Hematopoietic multipotent progenitor cell treated with erythropoietin and hydrocortisone succinate and interleukin-3 and kit ligand, for 15 days (in vitro differentiated cells): ENCODE data around the gene DUOXA1.

ENCODE experiments used
- DNase-seq: peaks from one replicate; pipeline ENCODE4 v3.0.0-alpha.2; 2015; ENCODE audit warnings: low spot score

DUOXA1 gene

GRCh38 chr15:45129651-45130129 is at the start of gene DUOXA1, which contains the start of gene DUOX1:
DUOXA1 (minus strand) TSS chr15:45129879; CDS start chr15:45123014, 6,865 bp downstream.
DUOX1 (plus strand) TSS chr15:45129994; CDS start chr15:45131967, 1,973 bp downstream.
- DNase-seq = no peak

DNA sequence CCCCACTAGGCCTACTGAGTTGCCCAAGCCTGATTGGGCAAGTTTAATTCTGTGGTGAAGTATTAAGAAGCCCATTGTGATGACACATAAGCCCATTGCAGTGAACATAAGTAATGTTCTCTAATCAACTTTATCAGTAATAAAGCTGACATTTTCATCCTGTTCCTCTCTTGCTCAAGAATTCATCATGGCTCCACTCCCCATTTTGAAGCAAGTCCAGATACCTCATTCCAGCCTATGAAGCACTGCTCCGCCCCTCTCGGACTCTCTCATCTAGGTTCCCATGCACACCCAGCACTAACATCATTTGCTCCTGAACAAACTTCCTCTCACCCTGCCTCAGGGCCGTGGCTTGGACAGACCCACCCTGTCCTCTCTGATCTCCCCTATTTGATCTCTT is 47.6 kb upstream of the DUOXA1 start:
- DNase-seq = no peak

DNA sequence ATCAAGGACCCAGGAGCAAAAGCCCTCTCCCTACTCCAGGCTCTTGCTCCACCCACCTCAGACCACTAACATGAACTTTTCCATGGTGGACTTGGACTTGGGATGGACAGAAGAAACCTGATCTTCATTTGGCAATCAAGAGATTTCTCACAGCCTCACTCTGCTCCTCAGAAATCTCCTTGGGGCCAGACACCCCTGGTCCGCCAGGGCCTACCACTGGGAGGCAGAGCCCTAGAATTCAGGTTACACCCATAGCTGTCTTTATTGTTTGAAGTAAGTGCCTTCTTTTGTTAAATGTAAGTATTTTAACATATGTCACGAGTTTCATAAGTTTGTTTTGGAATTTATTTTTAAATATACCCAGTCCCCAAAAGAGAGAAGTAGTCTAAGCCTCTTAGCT is 44.9 kb upstream of the DUOXA1 start:
- DNase-seq = no peak

DNA sequence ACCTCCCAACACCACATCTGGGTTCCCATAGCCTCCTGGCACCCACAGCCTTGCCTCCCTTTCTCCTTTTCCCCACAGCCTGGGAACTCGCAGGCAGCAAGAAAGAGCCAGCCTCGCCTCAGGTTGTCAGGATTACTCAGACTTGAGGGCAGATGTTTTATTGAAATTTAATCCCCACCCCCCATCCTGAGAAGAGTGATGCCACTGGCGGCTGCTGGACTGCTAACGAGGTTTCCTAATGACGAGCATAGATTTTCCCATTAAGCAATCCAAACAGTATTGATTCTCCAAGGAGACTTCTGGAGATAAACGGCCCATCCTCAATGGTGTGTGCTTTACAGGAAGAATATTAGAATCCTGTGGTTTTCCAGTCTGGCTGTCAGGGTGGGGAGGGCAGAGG is 44.4 kb upstream of the DUOXA1 start:
- no peak for DNase-seq

DNA sequence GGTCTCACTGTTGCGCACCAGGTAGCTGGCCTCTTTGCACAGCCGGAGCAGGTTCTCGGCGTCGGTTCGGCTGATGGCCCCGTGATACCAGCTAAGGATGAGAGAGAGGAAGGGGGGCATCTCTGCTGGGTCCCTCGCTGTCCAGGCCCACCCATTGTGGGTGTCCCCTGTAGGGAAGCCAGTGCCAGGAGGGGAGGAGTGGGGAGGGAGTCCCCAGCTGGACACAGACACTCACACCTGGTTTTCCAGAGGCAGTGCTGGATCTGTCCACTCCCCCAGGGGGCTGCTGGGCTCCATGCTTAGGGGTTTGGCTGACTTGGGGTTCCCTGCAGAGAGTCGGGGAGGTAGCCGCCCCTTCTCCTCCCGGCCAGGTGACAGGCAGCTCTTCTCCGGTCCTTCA is 42.2 kb upstream of the DUOXA1 start:
- no peak for DNase-seq

- DNase-seq = no peak
These were observed 40.2 kb upstream of the DUOXA1 start for GRCh38 chr15:45169608-45170480.

DNA sequence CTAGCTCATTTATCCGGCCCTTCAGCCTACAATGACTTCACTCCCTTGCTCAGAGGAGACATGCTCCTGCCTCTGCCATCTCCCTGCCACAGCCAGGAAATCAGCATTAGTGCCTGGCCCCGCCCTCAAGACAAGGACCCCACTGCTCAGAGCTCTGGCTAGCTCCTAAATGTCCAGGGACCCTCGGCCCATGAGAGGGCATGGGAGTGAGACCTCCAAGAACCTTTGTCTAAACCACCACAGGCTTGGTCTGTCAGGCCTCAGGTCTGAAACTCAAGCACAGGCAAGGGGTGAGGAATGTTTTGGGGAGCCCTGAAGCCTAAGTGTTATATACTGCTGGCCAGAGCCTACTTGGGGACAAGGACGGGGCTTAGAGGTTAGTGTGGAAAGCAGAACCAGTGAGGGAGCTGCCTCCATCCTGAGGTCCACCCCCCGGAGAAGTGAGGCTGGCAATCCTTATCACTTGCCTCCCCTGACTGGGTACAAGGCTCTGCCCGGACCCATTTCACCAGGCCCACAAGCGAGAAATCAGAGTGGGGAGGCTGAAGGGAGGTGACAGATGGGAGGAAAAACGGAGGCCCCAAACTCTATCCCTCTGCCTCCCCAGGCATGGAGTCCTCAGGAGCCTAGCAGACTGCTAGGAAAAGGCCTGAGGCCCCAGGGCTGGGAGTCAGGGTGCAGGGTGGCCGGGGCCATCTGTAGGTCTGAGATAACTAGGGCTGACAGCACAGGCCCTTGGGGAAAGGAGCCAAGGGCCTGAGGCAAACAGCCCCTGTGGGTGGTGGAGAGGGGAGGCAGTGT is 39.3 kb upstream of the DUOXA1 start:
- DNase-seq = peak; percentile 73

GRCh38 chr15:45168286-45168685 is 38.6 kb upstream of the DUOXA1 start:
- no peak for DNase-seq

DNA sequence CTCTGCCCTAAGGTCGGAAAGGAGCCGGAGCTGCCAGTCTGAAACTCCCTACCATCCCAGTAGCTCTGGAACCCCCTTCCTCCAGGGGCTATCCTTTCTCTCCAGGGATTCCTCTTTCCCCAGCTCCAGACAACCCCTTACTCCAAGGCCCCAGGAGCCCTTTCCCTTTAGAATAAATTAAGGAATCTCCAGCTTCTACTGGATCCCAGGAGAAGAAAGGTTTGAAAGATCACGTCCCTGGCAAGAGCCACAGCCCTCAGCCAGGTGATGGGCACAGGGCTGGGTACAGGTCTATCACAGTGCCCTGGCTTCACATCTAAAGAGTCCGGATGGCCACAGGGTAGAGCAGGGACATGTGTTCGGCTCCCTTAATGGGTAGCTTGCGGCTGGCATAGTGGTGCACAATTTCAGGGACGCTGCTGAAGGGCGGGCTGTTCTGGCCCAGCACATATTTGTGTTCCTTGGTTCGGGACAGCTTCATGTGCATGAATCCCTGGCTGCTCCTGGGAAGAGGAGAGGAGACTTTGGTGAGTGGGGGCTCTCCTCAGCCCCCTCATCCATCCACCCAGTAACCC is 38.0 kb upstream of the DUOXA1 start:
- no peak for DNase-seq

- DNase-seq = peak; percentile 77
These were observed 37.4 kb upstream of the DUOXA1 start for GRCh38 chr15:45166834-45167630.

GRCh38 chr15:45165536-45165935 is 35.9 kb upstream of the DUOXA1 start:
- no peak for DNase-seq

DNA sequence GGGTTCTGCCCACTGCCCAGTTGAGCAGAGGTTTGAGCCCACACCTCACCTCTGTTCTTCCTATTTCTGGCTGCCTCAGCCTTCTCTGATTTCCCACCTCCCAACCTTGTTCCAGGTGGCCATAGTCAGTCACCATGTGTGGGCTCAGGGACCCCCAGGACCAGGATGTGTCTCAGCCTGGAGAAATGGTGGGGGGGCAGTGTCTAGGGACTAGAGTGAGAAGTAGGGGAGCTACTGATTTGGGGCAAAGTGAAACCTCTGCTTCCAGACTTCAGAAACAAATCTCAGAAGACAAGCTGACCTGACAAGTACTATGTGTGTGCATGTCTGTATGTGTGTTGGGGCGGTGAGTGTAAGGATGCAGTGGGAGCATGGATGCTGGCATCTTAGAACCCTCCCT is 35.2 kb upstream of the DUOXA1 start:
- DNase-seq = no peak

DNA sequence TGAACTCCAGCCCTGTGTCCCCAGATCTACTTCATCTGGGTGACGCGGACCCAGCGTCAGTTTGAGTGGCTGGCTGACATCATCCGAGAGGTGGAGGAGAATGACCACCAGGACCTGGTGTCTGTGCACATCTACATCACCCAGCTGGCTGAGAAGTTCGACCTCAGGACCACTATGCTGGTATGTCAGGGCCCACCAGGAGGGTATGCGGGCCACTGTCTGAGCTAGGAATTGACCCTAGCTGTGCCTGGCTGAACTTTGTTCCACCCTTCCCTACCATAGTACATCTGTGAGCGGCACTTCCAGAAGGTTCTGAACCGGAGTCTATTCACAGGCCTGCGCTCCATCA is 33.8 kb upstream of the DUOXA1 start:
- no peak for DNase-seq

DNA sequence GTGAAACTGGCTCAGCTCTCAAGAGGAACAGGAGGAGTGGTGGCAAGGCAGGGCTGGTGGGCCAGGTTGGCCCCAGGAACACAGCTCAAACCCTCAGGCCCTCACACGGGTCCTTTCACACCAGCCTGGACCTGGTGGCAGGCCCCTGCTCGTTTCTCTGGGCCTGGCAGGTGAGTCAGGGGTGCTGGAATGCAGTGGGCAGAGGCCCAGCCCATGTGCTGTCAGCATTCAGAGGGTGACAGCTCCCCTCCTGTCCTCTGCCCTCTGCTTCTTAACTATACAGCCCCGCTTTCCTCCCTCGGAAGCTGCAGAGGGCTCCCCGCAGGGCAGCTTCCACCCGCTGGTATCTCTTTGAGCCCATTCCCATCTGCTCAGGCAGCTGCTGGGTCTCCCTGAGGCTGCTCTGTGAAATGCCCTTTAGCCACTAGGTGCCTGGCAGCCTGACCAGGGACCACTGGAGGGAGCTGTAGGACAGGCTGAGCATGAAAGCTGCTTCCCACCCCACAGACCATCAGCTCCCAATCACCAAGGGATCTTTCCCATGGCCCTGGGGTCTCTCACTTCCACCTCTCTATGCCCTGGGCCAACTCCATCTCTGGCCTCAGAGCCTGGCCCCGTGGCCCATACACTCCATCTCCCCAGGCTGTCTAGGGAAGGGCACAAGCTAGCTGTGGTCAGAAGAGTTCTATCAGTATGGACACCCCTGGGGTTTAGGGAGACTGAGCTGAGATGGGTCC is 33.3 kb upstream of the DUOXA1 start:
- peak; percentile 70 for DNase-seq

GRCh38 chr15:45161666-45162065 is 32.0 kb upstream of the DUOXA1 start:
- no peak for DNase-seq

- no peak for DNase-seq
These were observed 28.3 kb upstream of the DUOXA1 start for GRCh38 chr15:45157974-45158373.

DNA sequence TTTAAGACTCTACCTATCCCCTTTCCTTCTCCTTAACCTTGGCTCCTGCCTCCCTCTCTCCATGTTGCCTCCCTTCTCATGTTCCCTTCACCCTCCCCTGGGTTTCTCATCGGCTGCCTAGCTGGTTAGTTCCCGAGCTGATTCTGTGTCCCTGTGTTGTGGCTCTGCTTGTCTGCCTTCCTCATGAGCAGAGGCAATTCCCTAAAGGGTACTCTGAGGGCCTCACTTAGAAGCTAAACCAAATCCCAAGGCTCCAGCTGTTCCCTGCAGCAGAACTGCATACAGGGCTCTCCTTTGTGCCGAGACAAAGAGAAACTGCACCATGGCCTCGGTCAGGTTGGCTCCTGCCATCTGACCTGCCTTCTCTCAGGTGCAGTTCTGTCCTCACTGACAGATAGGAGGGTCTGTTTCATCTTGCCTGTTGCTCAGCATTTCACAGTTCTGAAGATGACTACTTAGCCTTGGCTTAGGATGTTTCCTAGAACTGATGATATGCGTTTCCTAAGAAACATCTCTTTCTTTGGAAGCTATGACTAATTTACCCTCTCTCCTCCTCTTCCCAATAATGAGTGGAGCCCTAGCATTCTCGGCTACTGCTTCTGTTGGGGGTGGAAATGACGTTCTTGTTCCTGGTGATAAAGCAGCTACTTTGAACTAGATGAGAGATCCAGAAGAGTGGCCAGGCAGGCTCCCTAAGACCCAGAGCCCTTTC is 27.2 kb upstream of the DUOXA1 start:
- DNase-seq = no peak

- DNase-seq = no peak
These were observed 26.1 kb upstream of the DUOXA1 start for GRCh38 chr15:45155739-45156138.

DNA sequence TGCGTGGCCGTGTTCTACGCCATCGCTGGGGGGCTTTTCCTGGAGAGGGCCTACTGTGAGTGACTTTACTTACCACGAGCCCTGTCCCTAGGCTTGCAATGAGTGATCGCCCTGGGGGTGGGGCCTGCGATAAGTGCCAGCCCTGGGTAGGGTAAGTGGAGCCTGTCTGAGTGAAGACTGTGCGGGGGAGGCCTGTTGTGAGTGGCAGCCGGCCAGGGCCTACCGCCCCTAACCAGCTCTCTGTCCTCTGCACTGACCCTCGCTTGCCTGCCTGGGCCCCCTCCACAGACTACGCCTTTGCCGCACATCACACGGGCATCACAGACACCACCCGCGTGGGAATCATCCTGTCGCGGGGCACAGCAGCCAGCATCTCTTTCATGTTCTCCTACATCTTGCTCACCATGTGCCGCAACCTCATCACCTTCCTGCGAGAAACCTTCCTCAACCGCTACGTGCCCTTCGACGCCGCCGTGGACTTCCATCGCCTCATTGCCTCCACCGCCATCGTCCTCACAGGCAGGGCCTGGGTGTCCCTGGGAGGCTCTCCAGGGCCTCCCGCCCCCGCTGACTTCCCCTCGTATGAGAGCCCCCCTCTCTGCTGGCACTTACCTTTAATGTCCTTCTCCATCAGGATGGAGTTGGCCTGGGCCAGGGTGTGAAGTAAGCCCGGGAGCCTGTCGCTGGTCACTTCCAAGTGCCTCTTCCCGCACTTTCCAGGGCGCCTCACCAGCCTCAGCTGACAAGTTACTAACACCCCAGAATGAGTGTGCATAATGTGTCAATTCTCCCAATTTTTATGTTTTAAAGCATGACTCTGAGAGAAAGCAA is 22.5 kb upstream of the DUOXA1 start:
- no peak for DNase-seq

DNA sequence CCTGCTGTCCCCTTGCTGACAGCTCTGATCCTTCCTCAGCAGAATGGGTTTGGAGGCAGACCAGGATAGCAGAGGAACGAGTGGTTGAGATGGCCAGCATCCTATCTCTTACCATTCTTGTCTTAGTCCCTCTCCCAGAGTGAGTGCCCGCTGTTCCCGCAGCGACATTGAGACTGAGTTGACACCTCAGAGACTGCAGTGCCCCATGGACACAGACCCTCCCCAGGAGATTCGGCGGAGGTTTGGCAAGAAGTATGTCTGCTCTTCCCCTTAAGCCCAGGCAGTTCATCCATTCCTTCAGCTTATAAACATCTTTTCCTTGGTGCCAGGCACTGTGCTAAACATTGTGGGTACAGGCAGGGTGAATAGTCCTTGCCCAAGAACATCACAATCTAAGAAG is 21.3 kb upstream of the DUOXA1 start:
- no peak for DNase-seq
